HepG2 (cell line): ENCODE results near the gene CYB5A. TPM values are rescaled to one million over a fixed set of nuclear protein-coding genes. Genes with fewer than 3 reads are reported as not detected.

Experiments used
- AKNA ChIP-seq: sonication (generic); formaldehyde crosslinking; IDR thresholded peaks from 2 replicates; pipeline ENCODE4 v1.4.0; 2020; ENCODE audit warnings: missing genetic modification reagents, borderline replicate concordance
- KAT7 ChIP-seq: IDR thresholded peaks from 2 replicates; pipeline ENCODE4 v1.6.1; 2018; ENCODE audit warnings: borderline replicate concordance, missing compliant biosample characterization
- MXD4 ChIP-seq: IDR thresholded peaks from 2 replicates; pipeline ENCODE4 v1.6.1; 2016; ENCODE audit warnings: mild to moderate bottlenecking, missing biosample characterization, missing genetic modification reagents
- RNF219 ChIP-seq: sonication (generic); formaldehyde crosslinking; IDR thresholded peaks from 2 replicates; pipeline ENCODE4 v1.5.0; 2020; ENCODE audit warnings: mild to moderate bottlenecking, missing genetic modification reagents
- STAG1 ChIP-seq: sonication (generic); formaldehyde crosslinking; IDR thresholded peaks from 2 replicates; pipeline ENCODE4 v1.4.0; 2020; ENCODE audit warnings: missing genetic modification reagents
- TEAD3 ChIP-seq: optimal IDR thresholded peaks from 2 replicates; pipeline ENCODE3; 2016; ENCODE audit warnings: borderline replicate concordance
- ZBTB40 ChIP-seq, 2 experiments: fragments of 450-650 bp in 1 of 2; sonication (generic) in 1 of 2; formaldehyde crosslinking in 1 of 2; IDR thresholded peaks; 2 replicates each; pipeline versions ENCODE4 v1.6.1 to v1.8.0; 2016 to 2022; ENCODE audit warnings: antibody characterized with exemption in 1 of 2, mild to moderate bottlenecking in 1 of 2, missing genetic modification reagents in 1 of 2
- ZGPAT ChIP-seq: IDR thresholded peaks from 2 replicates; pipeline ENCODE4 v1.6.1; 2016; ENCODE audit warnings: mild to moderate bottlenecking
- ZNF292 ChIP-seq: sonication (generic); formaldehyde crosslinking; IDR thresholded peaks from 2 replicates; pipeline ENCODE4 v1.8.1; 2022; ENCODE audit warnings: mild to moderate bottlenecking, low read depth, missing genetic modification reagents, borderline replicate concordance
- polyA plus RNA-seq, 8 experiments: library from polyadenylated mRNA; depleted of rRNA in 3 of 8; stranded (reverse) in 7 of 8; unstranded in 1 of 8; fragments of >200 nt; fragmentation: Illumina TruSeq in 4 of 8; extraction: Trizol in 4 of 8; gene quantifications; 2 replicates each; pipeline versions ENCODE4 v1.2.1 to v1.2.3, GENCODE V29; 2011 to 2016; ENCODE audit warnings: low read depth in 4 of 8, missing spikeins in 1 of 8, mixed read lengths in 1 of 8; ENCODE audit not compliant: insufficient read depth in 1 of 8
- total RNA-seq, 5 experiments: library from RNA; depleted of rRNA; stranded (reverse); fragments of >200 nt; fragmentation: Illumina TruSeq; extraction: Trizol; gene quantifications; 2 replicates each; pipeline ENCODE4 v1.2.3, GENCODE V29; 2016; ENCODE audit warnings: low read depth in 1 of 5

Gene CYB5A
- total and polyA plus RNA-seq, 2 of the 13 experiments (the other 11 are each of a cell fraction or from before 2014, with no cell fraction given) = 215 to 356 TPM

- TF ChIP-seq MXD4 (CRISPR knock-in tag) = peak; percentile 21; the same call in 1 of the 2 replicates
- no peak for TF ChIP-seq KAT7
- TF ChIP-seq ZGPAT (CRISPR knock-in tag) = 0 out of 2 replicates have a peak, but pooled peaks have one; percentile 49
- TF ChIP-seq TEAD3 (CRISPR knock-in tag) = peak; percentile 54
- peak; percentile 83; the same call in 1 of the 2 replicates for TF ChIP-seq ZNF292 (CRISPR knock-in tag)
- no peak for TF ChIP-seq ZBTB40 (IDR thresholded peaks at IDR 0.05)
- TF ChIP-seq ZBTB40 (CRISPR knock-in tag; IDR thresholded peaks at IDR 0.05) = no peak; the same call in 1 of the 2 replicates
- TF ChIP-seq STAG1 = peak; percentile 18
- TF ChIP-seq AKNA (CRISPR knock-in tag) = no peak
- TF ChIP-seq RNF219 (CRISPR knock-in tag) = no peak
These were observed 42.4 kb downstream of the CYB5A start (continued) for GRCh38 chr18:74249181-74249968.
